ENCODE results near the gene ZNF236.

DNA sequence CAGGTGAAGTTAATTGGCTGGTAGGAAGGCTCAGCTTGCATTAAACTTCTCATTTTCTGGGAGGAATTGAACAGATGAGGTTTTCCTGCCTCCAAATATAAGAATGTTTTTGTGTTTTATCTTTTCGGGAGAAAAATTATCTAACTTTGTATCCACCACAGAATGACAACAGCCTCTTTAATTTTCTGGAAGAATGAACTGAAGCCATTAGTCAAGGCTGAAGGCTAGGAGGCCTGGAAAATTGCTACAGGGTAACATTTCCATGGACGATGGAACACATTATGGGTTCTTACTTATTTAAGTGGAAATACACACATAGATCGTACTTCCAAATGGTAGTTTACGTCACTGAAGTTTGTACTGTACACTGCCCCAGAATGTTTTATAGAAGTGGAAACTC, 28.0 kb upstream of the ZNF236 start:
- TF ChIP-seq EZH2phosphoT487 (IDR thresholded peaks at IDR 0.05; ENCODE audit: low read depth, severe bottlenecking, unreplicated experiment) (no peak), EZH2 (IDR thresholded peaks at IDR 0.05; ENCODE audit: borderline replicate concordance) (no peak)
- TF ChIP-seq, protein P1, sequence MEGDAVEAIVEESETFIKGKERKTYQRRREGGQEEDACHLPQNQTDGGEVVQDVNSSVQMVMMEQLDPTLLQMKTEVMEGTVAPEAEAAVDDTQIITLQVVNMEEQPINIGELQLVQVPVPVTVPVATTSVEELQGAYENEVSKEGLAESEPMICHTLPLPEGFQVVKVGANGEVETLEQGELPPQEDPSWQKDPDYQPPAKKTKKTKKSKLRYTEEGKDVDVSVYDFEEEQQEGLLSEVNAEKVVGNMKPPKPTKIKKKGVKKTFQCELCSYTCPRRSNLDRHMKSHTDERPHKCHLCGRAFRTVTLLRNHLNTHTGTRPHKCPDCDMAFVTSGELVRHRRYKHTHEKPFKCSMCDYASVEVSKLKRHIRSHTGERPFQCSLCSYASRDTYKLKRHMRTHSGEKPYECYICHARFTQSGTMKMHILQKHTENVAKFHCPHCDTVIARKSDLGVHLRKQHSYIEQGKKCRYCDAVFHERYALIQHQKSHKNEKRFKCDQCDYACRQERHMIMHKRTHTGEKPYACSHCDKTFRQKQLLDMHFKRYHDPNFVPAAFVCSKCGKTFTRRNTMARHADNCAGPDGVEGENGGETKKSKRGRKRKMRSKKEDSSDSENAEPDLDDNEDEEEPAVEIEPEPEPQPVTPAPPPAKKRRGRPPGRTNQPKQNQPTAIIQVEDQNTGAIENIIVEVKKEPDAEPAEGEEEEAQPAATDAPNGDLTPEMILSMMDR (IDR thresholded peaks at IDR 0.05; ENCODE audit: poor library complexity), result no peak
